GM18858 (cell line): ENCODE results near the gene IRS1.

Experiments used
- ATAC-seq: cut with Tn5 transposase; IDR thresholded peaks from one replicate; pipeline ENCODE4 v1.9.1; 2021; ENCODE audit not compliant: unreplicated experiment

IRS1 gene

DNA sequence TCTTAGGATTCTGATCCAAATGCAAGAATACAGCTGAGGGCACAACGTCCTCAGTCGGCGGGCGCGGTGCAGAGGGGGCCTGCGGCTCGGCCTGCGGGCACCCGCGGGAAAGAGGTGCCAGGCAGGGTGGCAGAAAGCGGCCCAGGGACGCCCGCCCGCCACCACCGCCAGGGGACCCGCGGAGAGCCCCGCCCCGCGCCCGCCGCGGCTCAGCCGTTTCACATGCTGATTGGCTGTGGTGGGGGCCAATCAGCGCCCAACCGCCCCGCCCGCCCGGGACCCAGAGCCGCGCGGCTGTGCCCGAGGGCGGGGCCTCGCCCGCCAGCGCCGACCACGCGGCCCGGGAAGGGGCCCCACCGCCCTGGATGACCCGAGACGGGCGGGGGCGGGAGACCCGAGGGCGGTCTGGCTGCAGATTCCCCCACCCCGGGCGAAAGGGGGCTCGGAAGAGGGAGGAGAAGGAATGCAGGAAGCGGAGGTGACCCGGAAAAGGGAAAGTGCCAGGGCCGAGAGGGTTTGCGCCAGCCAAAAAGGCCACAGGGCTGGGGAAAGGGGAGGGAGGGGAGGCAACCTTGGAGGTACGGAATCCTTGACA, 8.0 kb downstream of the IRS1 start:
- peak; percentile 94 for ATAC-seq

DNA sequence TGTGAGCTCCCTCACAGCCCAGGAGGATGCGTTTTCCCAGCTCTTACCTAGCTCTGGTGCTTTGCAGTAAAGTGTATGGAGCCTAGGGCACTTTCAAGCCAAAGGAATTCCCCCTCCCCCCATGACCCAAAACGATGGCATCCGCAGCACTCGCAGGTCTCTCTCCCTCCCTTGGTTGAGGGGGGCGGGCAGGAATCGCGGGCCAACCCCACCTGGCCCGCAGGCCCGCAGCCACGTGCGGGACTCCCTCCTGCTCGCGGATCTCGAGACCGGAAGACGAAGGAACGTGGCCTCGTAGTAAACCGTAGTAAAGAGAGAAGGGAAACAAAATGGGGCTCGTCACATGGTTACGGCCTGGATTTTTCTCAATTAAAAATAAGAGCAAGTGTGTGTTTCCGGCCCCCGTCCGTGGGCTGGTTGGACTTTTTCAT, 8.5 kb downstream of the IRS1 start:
- ATAC-seq = peak; percentile 56

DNA sequence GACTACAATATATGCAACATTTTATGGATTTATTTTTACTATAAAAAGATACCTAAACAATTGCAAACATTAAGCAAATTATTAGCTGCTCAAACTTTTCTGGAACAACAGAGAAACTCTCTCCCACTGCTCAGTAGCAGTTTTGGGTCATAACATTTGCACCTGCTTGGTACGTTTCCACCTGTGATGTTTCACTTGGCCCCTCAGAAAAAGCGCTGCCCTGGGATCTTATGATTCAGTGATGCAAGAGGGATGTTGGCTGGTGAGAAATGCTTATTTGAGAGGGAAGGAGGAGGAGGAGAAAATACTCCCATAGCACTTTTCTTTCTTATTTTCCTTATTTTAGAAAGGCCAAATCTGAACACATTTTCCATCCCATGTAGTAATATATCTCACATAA, 9.2 kb downstream of the IRS1 start:
- ATAC-seq = no peak

DNA sequence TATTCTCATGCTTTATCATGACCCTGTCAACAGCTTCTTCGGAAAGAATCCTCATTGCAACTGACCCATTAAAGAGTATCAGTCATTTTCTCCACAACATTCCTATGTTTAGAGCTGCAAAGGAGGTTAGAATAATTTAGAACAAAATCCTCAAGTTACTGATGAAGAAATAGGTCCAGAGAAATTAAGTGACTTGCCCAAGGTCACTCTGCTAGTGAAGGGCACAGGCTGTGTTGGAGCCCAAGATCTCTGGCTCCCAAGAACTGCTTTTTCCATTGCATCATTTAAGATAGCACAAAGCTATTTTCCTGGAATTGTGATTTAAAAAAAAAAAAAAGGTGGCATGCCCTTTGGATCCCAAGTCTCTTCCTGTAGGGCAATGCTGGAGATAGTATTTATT, 9.6 kb downstream of the IRS1 start:
- no peak for ATAC-seq

DNA sequence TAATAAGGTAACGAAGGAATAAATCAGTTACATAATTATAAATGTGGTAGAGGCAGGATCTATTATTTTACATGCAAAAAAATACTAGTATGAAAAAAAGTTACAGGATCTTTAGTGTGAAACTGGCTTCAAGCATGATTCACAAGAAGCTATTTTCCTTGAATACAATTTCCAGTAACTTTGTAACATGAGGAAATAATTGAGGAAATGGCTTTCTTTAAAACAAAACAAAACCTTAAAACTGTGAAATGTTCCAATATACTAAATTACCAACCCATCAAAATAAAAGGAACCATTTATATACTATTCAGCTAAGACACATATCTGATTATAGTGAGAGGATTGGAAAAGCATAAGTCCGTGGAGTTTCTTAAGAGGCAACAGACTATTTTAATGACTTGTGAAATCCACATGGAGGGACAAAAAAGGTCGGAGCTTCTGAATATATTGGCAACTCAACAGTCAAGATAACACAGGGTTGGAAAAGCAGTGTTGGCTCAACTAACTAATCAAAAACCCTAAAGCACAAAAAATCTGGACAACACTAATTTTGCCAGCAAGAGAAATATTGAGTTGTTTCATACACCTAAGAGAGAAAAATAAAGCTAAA, 10.6 kb downstream of the IRS1 start:
- ATAC-seq = no peak

DNA sequence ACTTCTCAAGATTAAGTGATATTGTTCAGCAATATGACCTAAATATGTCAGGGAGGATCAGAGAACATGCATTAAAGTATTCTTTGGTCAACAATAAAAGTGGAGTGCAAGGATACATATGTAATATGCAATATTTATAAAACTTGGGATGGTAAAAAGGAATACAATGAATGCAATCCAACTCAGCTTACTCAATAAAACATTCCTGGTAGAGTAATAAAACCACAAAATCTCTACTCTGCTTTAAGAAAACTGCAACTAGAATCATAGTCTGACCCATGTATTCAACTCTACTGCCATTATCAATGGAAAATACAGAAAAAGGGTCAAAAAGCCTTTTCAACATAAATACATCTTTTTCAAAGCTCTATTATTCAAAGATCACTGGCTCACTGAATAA, 11.6 kb downstream of the IRS1 start:
- no peak for ATAC-seq

DNA sequence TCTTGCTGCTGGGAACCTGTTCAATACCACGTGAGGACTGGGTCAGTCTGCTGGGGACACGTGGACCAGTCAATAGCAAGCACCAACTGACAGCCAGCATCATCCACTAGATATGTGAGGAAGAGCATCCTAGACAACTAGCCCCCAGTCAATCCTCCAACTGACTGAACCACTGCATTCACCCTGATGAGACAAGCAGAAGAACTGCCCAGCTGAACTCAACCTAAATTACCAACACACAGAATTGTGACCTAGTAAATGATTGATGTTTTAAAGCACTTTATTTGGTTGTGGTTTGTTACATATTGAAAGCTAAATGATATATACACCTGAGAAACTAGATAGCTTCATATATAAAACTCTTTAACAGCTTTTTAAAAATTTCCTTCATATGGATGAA, 15.7 kb downstream of the IRS1 start:
- ATAC-seq = no peak

DNA sequence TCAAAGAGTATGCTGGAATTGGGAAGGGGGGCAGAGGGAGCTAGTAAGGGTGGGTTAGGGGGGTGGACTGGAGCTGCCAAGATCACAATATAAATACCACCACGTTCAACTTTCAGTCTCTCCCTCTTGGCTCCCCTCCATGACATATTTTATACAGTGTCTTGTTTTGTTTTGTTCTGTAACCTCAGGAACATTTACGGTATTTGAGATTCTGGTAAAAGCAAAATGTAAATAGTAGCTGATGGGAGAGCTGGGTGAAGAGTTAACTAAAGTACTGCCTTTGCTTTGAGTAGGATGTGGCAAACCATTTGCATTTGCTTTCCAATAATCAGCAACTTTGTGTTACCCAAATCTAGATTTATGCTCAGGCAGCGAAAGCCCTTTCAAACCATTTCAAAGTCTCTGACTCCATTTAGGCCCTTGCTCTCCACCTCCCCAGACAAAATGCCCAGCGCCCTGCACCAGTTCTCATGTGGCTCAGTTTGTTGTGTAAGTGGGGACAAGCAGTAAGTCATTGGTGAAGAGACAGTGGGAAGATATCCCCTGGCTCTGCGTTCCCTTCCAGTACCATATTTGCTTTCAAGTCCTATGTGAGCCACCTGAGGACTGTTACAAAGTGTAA, 17.4 kb downstream of the IRS1 start:
- no peak for ATAC-seq

DNA sequence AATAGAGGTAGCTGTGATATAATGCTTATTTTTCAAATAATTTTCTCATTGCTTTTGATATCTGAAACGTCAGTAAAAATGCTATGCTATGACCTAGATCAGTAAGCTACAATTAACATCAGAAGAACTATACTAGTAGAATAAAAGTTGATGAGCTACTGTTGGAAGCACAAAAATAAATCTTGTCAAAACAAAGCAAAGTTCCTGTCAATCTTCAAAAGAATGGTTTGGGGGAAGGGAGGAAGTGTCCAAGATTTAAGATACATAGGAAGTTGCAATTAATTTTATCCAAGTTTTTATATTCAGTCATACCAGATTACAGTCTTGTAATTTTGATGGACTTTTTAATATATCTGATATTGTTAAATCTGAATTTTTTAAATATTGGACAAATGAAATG, 19.2 kb downstream of the IRS1 start:
- no peak for ATAC-seq

DNA sequence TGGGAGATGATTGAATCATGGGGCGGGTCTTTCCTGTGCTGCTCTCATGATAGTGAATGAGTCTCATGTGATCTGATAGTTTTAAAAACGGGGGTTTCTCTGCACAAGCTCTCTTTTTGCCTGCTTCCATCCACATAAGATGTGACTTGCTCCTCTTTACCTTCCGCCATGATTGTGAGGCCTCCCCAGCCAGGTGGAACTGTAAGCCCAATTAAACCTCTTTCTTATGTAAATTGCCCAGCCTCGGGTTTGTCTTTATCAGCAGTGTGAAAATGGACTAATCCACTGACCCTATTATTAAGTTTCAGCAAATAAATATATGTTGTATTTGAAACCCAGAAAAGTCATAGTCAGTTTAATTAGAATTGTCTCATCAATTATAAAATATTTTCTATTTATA, 22.0 kb downstream of the IRS1 start:
- no peak for ATAC-seq

DNA sequence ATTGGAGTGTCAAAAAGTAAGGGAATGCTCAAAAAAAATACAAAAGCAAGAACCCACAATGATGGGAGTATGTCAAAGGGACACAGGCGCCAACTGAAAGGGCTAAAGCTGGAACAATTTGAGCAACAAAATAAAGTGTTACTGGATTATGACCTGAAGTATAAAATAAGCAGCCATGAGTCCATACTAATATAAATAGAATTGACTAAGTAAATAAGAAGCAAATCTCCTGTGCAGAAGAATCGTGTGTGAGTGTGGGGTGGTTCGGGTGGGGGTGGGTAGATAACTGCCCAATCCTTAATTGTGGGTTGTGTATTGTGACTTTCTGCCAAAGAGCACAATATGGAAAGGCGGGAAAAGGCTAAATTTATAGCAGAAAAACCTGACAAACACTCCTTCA, 23.5 kb downstream of the IRS1 start:
- no peak for ATAC-seq

DNA sequence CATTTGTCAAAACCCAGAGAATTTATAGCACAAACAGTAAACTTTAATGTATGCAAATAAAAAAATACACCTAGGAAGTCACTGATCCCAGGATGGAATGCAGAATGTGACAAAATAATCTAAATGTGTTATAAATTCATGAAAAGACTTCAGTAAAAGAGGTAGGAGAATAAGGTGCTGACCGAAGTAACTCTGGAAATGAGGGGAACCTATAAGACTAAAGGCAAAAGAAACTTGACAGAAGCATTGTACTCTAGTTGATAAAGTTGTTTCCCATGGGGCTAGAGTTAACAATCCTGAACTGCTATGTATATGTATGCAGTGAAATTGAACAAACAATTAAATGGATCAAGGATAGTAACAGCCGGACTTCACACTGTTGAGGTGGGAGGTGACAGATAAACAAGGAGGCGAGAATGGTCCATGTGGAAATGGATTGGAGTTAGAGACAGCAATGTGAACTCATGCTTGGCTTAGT, 24.5 kb downstream of the IRS1 start:
- no peak for ATAC-seq

DNA sequence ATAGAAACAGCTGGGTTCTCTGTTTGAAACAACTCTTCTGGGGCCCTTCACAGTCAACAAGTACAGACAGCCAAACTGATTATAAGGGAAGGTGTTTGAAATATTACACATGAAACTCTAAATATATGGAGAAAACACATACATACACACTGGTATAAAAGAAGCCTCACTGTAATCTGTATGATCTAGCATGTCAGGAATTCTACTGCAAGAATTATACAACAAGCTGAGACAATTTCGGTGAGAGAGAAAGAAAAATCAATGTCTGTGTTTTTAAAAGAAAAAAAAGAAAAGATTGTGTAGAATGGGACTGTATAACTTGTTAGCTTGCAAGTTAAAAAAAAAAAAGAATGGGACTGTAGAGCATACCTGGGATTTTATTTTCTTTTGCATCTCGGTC, 26.3 kb downstream of the IRS1 start:
- peak; percentile 15 for ATAC-seq

DNA sequence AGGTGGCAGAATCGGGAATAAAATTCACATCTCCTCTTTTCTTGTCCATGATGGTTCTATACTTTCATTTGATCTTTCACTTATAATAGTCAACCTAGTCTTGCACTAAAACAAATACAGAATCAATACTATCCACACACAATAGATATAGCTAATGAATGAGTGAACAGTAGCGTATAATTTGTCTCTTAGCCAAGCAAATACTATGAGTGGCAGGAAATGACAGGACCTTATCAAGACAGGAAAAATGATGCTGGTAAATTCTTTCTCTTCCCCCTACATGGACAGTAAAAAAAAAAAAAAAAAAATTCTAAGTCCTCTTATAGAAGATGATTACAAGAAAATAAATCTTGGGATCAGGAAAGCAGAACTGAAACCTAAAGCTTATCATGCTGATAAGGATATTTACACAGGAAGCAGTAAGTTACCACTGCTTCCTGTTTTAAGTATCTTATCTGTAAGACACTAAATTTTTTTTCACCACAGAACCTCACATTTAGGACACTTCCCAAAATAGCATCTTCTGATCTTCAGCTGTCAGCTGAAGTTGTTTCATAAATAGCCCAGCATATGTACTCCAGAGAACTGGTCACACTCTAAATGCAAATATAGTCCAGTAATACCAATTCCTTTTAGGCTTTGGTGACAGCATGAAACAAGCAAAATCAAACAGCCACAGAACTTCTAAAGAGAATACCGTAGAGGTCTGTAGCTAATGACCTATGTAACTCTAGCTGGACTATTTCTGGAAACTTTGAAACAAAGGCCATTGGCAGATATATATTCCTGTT, 27.0 kb downstream of the IRS1 start:
- ATAC-seq = peak; percentile 96

DNA sequence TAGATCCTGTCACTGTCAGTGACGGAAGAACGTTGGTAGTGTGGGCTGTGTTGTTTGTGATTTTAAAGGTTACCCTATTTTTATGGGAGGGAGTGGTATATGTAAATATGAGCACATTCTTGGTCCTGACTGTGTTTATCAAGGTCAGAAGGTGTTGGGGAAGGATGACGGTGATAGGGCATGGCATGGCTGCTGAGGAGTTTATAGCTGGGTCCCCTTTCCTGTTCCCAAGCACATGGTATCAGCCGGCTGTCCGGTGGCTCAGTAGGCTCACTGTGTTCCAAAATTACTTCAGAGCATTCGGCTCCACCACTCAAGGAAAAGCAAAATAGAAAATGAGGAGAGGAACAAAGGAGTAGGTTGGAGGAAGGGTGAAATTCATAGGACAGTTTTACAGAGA, 28.6 kb downstream of the IRS1 start:
- no peak for ATAC-seq

DNA sequence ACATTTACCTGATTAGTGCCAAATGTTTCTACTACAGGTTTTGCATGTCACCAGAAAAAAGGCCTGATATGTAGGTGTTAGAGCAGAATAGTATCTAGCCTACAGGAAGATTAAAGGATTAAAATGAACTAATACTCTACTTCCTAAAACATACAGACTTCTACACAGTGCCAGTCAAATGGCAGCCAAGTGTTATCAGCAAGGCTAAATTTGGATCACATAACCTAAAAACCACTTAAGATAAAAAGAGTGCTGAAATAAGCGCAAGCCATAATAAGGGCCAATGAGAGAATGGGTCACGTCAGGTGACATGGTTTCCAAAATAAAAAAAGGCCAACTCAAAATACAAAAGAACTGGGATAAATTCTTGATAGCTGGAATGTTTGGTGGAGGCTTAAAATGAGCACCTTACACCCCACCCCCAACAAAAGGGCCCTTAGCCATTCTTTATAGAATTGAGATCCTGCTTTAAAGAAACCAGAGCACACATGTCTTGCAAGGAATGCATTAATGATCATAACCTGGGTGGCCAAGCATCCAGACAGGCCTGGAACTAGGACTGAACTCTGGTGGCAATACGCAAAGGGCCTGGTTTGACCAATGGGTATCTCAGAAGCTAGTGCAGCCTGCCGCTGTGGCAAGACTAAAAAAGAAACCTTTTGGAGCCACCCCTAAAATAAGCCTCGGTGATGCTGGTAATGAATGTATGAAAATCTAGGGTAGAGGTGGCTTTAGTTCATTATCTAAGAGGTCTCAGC, 32.4 kb downstream of the IRS1 start:
- ATAC-seq = no peak

DNA sequence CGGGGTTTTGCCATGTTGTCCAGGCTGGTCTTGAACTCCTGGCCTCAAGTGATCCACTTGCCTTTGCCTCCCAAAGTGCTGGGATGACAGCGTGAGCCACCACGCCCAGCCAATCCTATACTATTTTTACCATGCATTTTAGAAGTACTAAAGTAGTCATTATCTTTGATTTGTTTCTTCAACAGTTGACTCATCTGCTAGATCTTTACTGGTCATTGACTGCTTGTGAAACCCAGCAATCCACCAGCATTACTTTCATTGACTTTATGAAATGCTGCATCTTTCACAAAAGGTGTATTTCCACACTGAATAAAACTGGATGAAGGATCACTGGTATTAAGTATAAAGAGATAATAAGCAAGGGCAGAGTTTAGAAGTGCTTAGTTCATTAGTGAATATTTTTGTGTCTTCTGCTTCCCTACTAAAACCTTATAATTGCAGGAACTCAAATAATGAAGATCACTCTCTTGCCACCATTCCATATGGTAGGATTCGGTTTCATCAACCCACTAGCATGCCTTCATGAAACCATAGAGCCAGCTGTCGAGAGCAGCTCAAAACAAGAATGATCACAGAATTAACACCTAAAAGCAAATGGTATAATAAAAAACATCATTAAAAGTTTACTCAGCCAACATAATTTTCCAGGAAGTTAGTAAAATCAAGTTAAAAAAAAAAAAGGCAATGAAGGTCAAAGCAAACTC, 33.1 kb downstream of the IRS1 start:
- no peak for ATAC-seq

DNA sequence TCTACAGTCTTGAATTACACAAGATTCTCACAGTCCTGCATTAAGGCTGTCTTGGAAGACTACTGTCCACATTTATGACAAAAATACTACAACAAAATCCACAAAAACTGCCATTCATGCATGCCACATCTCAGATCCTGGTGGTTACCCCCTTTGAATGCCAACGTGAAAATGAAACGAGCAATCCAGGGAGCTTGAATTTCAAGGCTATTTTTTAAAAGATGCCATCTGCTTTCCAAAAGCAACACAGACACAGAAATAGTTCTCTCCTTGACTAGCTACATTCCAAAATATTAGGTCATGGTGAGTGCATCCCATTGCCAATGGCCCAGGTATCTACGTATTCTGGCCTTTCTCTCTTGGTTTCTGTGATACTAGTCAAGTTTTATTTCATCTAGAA, 36.3 kb downstream of the IRS1 start:
- ATAC-seq = no peak

DNA sequence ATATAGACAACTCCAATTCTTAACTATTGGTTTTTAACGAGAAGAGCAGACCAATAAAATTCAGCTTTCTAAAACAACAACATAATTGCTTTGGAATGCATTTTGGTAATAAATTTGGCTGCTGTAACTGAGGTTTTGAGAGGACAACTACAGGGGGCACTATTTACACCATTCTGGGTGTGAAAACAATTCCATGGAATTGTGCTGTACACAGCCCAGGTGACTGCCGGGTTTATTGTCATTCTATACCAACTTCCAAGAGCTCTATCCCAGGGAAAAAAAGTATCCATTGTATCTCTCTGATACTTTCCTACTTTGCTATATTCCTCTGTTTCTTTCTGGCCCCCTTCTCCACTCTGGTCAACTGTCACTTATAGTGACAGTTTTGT, 38.4 kb downstream of the IRS1 start:
- ATAC-seq = no peak

DNA sequence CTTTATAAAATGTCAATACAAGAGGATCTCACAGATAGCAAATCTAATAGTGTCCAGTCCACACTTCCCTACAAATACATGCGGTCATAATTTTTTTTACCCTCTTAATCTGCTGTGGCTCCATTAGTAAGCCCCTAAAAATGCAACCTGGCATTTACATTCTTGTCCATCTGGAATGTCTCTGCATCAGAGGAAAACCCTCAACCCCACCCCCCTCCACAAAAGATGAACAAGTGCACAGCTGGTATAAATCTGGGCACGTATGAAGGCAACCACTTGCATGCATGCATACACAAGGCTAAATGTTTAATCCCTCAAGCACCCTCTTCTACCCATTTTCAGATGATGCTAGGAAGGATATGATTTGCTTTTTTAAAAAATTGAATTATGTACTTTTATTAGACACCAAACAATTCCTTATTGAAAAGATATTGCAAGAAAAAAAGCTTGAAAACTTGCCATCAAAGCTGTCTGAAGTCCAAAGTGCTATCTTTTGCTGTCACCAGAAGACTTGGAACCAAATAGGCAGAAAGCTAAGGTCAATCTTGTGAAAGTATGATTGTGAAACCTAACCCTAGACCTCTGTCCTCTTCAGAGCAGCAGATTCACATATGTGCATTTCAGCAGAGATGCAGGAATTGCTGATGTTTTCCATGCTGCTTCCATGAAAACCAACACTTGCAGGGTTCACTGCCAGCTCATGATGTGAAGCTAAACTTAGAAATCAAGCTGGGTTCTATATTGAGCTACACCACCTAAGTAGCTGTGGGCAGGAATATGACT, 39.0 kb downstream of the IRS1 start:
- no peak for ATAC-seq
